Measurements from ENCODE around the gene ARRDC5. TPM values are rescaled to one million over a fixed set of nuclear protein-coding genes. Genes with fewer than 3 reads are reported as not detected.

ARRDC5 gene
- total RNA-seq, 1 donor from 2014 or later, result not detected

DNA sequence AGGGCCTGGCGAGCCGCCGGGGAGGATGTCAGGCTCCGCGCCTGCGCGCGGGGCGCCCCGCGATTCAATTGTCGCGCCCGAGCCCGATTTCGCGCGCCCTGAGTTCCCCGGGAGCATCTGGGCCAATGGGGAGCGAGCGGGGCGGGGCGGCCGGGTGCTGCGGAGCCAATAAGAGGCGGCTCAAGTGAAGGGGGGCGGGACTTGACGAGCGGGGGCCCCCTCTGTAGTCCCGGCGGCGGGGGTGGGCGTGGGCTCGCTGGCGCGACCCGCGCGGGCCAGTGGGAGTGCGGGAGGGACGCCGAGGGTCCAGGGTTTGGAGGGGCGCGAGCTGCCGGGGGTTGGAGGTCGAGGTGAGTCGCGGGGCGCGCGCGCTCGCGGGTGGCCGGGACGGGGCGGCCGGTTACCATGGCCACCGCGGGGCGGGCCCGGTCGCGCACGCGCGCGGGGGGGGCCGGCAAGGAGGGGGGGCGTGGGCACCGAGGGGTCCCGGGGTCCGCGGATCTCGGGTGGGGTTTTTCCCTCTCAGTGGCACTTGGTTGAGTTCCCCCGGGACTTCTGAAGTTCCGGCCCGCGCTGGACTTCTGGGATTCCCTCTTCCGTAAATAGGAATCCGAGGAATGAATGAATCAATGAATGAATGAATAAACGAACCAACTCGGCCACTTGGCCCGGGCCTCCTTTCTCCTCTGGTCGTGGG, 7.3 kb upstream of the ARRDC5 start:
- Mint-ChIP-seq H3K27me3 (no peaks in the 10 kb centered on the region), H3K27ac (no peak overlapping the region)

DNA sequence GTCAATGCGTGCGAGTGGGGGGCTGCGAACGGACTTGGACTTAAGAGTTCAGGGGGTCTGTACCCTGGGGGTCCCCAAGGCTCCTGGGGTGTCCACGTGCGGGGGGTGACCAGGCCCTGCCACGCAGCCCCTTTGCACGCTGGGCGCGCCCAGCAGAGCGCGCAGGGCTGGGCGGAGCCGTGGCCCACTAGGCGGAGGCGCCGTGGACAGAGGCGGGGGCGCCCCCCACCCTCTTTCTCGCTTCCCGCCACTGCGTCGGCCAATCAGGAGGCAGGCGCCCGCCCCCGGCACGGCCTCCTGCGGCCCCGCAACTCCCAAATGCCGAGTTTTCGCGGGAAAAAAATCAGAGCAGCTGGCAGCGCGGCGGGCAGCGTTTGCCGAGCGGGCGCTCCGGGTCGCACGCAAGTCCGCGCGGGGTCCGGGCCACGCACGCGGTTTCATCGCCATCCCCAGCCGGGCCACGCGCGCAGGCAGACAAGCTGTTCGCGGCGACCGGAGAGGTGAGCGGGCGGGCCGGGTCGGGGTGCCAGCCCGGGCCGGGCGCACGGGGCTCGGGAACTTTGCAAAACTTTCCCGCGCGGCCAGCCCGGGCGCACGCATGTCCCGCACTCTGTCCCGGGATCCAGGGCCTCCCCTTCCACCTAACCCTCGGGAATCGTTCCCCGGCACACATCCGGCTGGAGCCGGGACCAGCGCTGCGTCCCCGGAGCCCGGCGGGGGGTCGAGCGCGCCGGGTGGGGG, 6.6 kb upstream of the ARRDC5 start, which contains the start of gene UHRF1:
TSS of gene UHRF1 (plus strand) at position 346 of the 741 bp plus-strand sequence. CDS start 1,385 bp downstream, outside the sequence.
- Mint-ChIP-seq H3K9me3 (ENCODE audit: low read depth) (no peaks in the 10 kb centered on the region), H3K27ac (peak within 1 kb of the TSS; percentile 25), H3K4me1 (ENCODE audit: low read depth) (peaks cover 21% of the 10 kb centered on the region), H3K4me3 (ENCODE audit: low read depth) (peak within 1 kb of the TSS; percentile 80), H3K27me3 (no peaks in the 10 kb centered on the region), H3K36me3 (ENCODE audit: insufficient read depth) (peaks cover 2% of the 10 kb centered on the region)
- TF ChIP-seq, protein P1, sequence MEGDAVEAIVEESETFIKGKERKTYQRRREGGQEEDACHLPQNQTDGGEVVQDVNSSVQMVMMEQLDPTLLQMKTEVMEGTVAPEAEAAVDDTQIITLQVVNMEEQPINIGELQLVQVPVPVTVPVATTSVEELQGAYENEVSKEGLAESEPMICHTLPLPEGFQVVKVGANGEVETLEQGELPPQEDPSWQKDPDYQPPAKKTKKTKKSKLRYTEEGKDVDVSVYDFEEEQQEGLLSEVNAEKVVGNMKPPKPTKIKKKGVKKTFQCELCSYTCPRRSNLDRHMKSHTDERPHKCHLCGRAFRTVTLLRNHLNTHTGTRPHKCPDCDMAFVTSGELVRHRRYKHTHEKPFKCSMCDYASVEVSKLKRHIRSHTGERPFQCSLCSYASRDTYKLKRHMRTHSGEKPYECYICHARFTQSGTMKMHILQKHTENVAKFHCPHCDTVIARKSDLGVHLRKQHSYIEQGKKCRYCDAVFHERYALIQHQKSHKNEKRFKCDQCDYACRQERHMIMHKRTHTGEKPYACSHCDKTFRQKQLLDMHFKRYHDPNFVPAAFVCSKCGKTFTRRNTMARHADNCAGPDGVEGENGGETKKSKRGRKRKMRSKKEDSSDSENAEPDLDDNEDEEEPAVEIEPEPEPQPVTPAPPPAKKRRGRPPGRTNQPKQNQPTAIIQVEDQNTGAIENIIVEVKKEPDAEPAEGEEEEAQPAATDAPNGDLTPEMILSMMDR (IDR thresholded peaks at IDR 0.05; ENCODE audit: unreplicated experiment), result no peak
- DNase-seq (ENCODE audit: low spot score, unreplicated experiment), result peak; percentile 21

More for the DNA sequence above, 7.3 kb upstream of the ARRDC5 start:
- TF ChIP-seq, protein P1 (IDR thresholded peaks at IDR 0.05; ENCODE audit: unreplicated experiment), result no peak
- peak overlapping the region; percentile 80 for H3K4me3 Mint-ChIP-seq (ENCODE audit: low read depth)
- H3K9me3 Mint-ChIP-seq (ENCODE audit: low read depth), result no peaks in the 10 kb centered on the region
- H3K36me3 Mint-ChIP-seq (ENCODE audit: insufficient read depth), result peaks cover 2% of the 10 kb centered on the region
- peak; percentile 80 for DNase-seq (ENCODE audit: low spot score, unreplicated experiment)
- peaks cover 21% of the 10 kb centered on the region for H3K4me1 Mint-ChIP-seq (ENCODE audit: low read depth)

DNA sequence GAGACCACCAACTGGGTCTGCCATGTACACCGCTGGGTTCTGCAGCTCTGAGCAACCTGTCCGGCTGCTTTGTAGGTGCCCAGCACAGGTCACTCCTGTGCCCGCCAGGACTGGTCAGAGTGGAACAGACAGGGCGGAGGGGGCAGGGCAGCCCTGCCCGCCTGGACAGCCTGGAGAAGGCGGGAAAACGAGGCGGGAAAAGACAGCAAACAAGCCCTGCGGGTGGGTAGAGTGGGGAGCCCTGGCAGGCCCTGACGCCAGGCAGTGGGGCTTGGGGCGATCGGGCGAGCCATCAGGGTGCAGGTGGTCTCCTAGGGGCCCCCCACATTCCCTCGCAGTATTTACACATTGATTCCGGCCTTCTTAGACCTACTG, 6.1 kb upstream of the ARRDC5 start:
- H3K4me3 Mint-ChIP-seq (ENCODE audit: low read depth), result peak overlapping the region; percentile 63
- TF ChIP-seq, protein P1 (IDR thresholded peaks at IDR 0.05; ENCODE audit: unreplicated experiment), result no peak
- no peaks in the 10 kb centered on the region for H3K9me3 Mint-ChIP-seq (ENCODE audit: low read depth)
- H3K27me3 Mint-ChIP-seq, result no peaks in the 10 kb centered on the region
- H3K4me1 Mint-ChIP-seq (ENCODE audit: low read depth), result peaks cover 21% of the 10 kb centered on the region
- H3K27ac Mint-ChIP-seq, result peak overlapping the region; percentile 25
- H3K36me3 Mint-ChIP-seq (ENCODE audit: insufficient read depth), result peaks cover 2% of the 10 kb centered on the region
- DNase-seq (ENCODE audit: low spot score, unreplicated experiment), result no peak

DNA sequence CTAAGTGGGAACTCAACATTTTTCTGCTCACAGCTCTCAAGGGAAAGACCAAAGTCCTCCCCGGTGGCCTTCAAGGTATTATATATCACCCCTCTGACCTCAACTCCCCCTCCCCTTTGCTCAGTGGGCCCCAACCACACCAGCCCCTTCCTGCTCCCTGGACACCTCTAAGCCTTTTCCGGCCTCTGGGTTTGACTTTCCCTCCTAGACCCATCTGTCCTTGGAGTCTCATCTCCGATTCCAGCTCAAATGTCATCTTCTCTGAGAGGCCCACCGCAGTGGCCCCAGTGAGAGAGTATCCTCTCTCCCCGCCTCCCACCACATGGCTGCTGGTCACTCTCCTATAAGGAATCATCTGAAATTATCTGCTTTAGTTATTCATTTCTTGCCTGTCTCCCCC, 5.7 kb upstream of the ARRDC5 start:
- Mint-ChIP-seq H3K27ac (peak overlapping the region; percentile 25), H3K27me3 (no peaks in the 10 kb centered on the region), H3K36me3 (ENCODE audit: insufficient read depth) (peaks cover 2% of the 10 kb centered on the region), H3K9me3 (ENCODE audit: low read depth) (no peaks in the 10 kb centered on the region), H3K4me3 (ENCODE audit: low read depth) (peak overlapping the region; percentile 63), H3K4me1 (ENCODE audit: low read depth) (peaks cover 21% of the 10 kb centered on the region)
- no peak for DNase-seq (ENCODE audit: low spot score, unreplicated experiment)
- TF ChIP-seq, protein P1 (IDR thresholded peaks at IDR 0.05; ENCODE audit: unreplicated experiment), result no peak

DNA sequence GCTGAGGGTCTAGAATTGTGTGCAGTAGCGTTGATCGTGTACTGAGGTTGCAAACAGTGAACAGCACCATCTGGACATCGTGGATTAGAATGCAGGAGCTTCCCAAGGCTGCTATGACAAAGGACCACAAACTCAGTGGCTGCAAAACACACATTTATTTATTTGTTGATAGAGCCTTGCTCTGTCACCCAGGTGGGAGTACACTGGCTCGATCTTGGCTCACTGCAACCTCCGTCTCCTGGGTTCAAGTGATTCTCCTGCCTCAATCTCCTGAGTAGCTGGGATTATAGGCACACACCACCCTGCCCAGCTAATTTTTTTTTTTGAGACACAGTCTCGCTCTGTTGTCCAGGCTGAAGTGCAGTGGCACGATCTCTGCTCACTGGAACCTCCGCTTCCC, 4.3 kb upstream of the ARRDC5 start:
- DNase-seq (ENCODE audit: low spot score, unreplicated experiment), result no peak
- Mint-ChIP-seq H3K9me3 (ENCODE audit: low read depth) (no peaks in the 10 kb centered on the region), H3K27ac (no peak overlapping the region), H3K27me3 (peaks cover 3% of the 10 kb centered on the region), H3K36me3 (ENCODE audit: insufficient read depth) (peaks cover 2% of the 10 kb centered on the region), H3K4me1 (ENCODE audit: low read depth) (peaks cover 16% of the 10 kb centered on the region), H3K4me3 (ENCODE audit: low read depth) (no peak overlapping the region)
- TF ChIP-seq, protein P1 (IDR thresholded peaks at IDR 0.05; ENCODE audit: unreplicated experiment), result no peak

All from progenitor cell of endocrine pancreas (in vitro differentiated cells).